NCI-H774 (cell line): ENCODE data around the gene HMGXB3.

ENCODE experiments used
- DNase-seq: peaks from one replicate; lab custom pipeline; 2025; lab: John Stamatoyannopoulos, UW

HMGXB3 gene, protein sequence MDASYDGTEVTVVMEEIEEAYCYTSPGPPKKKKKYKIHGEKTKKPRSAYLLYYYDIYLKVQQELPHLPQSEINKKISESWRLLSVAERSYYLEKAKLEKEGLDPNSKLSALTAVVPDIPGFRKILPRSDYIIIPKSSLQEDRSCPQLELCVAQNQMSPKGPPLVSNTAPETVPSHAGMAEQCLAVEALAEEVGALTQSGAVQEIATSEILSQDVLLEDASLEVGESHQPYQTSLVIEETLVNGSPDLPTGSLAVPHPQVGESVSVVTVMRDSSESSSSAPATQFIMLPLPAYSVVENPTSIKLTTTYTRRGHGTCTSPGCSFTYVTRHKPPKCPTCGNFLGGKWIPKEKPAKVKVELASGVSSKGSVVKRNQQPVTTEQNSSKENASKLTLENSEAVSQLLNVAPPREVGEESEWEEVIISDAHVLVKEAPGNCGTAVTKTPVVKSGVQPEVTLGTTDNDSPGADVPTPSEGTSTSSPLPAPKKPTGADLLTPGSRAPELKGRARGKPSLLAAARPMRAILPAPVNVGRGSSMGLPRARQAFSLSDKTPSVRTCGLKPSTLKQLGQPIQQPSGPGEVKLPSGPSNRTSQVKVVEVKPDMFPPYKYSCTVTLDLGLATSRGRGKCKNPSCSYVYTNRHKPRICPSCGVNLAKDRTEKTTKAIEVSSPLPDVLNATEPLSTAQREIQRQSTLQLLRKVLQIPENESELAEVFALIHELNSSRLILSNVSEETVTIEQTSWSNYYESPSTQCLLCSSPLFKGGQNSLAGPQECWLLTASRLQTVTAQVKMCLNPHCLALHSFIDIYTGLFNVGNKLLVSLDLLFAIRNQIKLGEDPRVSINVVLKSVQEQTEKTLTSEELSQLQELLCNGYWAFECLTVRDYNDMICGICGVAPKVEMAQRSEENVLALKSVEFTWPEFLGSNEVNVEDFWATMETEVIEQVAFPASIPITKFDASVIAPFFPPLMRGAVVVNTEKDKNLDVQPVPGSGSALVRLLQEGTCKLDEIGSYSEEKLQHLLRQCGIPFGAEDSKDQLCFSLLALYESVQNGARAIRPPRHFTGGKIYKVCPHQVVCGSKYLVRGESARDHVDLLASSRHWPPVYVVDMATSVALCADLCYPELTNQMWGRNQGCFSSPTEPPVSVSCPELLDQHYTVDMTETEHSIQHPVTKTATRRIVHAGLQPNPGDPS (N-terminal part only)

DNA sequence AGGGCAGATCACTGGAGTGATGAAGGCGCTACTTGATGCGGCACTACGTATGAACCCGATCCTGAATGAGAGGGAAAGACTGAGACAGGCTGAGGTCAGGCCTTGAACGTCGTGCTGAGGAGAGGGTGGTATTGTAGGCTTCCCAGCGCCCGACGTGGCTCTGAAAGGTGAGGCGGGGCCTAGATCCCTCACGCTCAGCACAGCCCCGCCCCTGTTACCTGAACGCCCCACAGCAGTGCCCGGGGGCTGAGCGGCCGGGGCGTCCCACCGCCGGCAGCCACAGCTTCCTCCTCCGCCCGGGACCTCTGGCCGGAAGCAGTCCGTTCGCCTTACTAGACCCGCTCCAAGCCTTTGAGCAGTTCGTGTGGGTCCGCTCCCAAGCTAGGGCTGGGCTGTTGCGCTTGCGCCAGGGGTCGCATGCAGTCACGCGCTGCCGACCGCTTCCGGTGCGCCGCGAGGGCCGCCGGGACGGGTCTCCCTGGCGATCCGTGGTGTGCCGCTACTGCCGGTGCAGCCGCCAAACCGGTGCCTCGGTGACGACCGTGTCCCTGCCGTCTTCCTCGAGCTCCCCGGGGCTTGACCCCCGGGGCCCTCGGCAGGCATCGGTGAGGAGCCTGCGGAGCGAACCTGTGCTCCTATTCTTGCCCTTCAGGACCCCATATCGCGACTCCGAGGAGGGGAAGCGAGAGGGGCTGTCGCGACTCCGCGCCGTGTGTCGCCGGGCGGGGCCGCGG, at the start of gene HMGXB3, which contains the start of gene TIGD6:
TSS of gene HMGXB3 (plus strand) at position 484 of the 734 bp plus-strand sequence. CDS start 4,114 bp downstream, outside the sequence.
TSS of gene TIGD6 (minus strand) at position 399 of the 734 bp plus-strand sequence. CDS start 4,306 bp downstream, outside the sequence.
- peak; percentile 91 for DNase-seq

DNA sequence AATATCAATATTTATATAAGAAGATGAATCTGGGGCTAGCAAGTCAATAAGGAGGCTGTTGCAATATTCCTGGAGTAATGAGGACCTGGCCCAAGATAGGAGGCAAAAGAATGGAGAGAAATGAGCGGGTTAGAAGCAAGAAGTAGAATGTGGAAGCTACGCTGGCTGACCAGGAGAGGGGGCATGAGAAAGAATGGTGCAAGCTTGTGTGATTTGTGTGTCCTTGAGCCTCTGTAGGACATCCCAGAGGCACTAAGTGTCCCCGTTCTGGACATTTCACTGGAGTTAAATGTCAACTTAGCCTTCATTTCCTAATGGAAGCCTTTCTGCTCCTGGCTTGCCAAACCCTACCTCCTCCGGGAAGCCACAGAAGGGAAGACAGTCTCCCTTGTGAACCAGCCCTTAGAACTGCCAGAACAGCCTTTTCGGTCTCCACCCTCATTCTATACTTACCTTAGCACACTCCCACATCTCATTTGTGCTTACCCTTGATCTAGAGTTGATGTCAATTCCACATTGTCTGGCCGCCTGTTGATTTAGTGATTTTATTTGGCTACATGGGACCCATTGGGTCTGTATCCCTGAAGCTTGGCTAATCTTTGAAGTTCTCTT, 49.3 kb upstream of the HMGXB3 start:
- no peak for DNase-seq

DNA sequence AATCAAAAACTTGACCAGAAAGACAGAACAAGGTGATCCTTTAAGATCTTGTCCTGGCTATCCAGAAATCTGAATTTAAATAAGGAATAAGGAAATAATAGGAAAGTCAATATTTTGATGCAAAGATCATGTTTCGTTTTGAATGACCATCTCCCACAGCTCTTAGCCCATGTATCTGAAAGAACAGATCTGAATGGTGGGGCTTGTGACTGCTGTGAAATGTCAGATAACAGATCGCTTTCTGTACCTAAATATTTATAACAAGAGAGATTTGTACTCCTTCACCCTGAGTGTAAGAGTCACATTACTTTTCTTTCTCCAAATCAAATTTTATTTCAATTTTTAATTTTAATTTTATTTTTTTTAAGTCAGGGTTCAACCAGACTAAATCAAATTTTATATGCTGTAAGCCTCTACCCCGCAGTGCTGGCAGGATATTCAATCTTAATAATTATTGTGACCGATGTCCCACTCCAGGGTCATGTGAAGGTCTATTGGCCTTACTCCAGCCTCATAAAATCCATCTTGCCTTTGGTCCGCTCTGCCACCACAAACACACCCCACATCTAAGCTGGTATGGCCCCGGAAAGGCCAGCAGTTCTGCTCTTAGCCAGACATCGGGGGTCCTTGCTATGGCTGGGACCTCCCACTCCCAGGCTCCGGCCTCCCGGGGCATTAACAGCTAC, 47.0 kb upstream of the HMGXB3 start:
- DNase-seq = no peak

DNA sequence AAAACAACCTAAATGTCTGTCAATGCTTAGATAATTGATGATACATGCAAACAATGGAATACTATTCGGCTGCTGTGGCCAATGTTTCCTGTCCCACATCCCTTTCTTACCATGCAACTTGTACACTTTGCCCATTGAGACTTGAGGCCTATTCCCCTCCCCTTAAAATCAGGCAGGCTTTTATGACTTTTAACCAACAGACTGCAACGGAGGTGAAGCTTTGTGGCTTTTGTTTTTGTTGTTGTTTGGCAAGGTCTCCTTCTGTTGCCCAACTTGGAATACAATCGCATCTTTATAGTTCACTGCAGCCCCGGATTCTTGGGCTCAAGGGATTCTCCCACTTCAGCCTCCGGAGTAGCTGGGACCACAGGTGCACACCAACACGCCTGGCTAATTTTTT, 45.7 kb upstream of the HMGXB3 start:
- no peak for DNase-seq

DNA sequence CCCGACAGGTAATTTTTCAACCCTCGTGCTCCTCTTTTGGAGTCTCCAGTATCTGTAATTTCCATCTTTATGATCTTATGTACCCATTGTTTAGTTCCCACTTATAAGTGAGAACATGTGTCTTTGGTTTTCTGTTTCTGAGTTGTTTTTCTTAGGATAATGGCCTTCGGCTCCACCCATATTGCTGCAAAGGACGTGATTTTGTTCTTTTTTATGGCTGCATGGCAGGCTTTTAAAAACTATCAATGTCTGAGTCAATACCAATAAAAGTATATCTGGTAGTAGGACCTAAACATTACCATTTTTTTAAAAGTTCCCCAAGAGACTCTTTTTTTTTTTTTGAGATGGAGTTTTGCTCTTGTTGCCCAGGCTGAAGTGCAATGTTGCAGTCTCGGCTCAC, 43.9 kb upstream of the HMGXB3 start:
- DNase-seq = no peak

DNA sequence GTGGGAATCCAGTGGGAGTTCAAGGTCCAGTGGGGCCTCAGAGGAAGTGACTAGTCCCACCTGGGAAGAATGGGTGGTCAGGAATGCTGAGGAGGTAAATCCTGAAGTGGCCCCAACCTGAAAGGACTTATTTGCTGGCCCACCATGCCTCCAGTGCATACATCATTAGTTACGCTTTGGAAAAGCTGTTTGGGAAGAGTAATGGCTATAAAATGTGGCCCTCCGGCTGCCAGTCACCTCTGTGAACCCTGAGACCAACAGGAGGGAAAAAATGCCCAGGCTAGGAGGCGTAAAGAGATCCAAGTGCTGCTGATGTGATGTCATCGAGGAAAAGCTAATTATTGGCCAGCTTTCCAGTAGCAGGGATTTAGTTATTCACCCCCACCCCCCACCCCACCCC, 42.7 kb upstream of the HMGXB3 start:
- DNase-seq = no peak

DNA sequence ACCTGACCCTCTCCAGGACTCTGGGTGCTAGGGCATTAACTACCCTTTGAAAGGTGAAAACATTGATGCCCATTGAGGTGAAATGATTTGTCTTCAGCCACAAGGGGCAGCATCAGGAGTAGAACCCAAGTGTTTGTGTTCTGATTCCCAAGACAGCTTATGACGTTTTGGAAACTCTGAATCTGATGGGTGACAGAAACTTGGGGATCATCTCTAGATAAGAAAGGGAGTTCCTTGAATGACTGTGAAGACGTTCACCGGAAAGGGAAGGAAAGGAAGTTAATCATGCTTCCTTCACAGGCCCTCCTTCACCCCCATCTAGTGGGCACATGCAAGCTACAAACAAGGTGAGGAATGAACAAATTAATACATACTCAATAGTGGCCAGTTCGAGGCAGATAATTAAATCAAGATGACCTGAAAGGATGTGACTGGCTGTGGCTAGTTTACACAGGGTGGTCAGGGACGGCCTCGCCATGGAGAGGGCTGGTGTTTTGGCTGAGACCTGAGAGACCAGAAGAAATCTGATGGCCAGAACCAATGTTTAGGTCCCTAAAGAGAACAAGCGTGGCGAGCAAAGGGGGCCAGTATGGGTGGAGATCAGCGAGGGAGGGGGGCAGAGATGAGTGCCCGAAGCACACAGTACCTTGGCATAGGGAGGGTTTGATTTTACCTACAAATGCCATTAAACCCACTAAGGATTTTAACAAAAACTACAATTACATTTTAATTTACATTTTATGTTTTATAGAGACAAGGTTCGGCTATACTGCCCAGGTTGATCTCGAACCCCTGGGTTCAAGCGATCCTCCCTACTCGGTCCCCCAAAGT, 40.9 kb upstream of the HMGXB3 start:
- no peak for DNase-seq

DNA sequence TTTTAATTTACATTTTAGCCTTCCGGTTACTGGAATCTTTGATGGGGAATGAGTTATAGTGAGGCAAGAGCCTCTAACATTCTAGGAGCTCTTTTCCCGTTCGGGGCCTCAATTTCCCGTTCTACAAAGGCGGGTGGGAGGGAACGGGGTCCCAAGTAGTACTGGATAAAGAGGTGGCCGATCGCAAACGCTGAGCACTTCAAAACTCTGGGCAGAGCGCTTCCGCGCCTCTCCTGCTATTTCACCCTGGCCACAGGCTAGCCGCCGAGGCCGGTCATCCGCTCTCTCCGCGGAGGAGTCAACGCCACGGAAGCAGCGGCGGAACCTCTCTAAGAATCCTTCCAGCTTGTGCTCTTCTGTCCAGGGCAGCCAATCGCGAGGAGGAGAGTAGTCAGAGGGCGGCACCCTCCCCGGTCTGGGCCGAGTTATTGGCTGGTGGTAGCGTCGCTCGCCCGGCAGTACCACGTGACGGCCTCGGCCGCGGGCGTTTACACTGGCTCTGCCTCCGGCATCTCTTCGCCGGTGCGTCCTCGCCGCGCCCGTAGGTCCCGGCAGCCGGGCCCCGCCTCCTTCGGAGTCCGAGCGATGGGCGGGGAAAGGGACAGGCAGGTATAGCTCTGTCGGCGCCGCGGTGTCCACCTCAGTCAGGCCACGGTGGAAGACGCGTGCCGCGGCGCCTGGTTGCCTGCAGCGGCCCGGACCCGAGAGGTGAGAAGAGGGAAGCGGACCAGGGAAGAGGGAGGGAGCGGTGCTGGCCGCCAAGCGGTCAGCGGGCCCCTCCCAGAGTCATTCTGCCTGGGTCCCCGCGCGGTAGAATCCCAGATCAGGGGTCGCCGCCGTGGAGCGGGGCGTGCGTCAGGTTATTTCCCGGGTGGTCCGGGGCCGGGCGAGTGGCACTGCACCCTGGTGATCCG, 40.0 kb upstream of the HMGXB3 start, which contains the start of gene SLC26A2:
TSS of gene SLC26A2 (plus strand) at position 487 of the 914 bp plus-strand sequence. CDS start 16,895 bp downstream, outside the sequence.
- peak; percentile 97 for DNase-seq

DNA sequence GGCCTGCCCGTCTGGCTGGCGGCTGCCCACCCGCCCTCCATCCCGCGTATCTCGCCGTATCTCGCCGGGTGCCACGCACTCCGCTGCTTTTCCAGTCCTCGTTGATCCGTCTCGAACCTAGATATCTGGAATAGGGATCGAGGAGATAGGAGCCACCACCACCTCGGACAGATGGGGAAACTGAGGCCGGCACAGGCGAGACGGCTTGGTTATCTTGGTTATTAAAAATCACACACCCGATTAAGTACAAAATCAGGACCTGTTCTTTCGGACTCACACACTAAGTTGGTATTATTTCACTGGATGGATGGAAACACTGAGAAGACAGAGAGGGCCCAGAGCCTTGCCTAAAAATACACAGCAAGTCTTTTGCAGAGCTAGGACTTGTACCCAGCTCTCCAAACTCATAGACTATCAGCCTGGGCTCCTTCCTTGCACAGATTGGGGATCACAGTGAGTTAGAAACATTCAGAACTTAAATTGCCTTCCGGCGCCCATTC, 39.3 kb upstream of the HMGXB3 start:
- no peak for DNase-seq

DNA sequence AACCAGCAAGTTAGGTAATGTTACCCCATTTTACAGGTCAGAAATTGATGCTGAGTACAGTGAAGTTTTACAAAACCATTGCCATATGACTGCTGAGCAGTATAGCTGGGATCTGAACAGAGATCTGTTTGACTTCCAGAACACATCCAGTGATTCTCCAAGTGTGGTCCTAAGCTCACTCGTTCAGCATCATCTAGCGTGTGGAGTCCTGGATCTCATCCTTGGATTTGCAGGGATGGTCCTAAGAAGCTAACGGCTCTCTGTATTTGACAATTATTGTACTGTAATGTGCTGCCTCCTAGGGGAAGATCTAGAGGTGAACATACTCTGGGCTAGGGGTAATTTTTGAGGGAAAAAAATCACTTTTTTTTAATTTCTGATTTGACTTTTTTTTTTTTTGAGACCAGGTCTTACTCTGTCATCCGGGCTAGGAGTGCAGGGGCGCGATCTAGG, 38.6 kb upstream of the HMGXB3 start:
- peak; percentile 12 for DNase-seq

DNA sequence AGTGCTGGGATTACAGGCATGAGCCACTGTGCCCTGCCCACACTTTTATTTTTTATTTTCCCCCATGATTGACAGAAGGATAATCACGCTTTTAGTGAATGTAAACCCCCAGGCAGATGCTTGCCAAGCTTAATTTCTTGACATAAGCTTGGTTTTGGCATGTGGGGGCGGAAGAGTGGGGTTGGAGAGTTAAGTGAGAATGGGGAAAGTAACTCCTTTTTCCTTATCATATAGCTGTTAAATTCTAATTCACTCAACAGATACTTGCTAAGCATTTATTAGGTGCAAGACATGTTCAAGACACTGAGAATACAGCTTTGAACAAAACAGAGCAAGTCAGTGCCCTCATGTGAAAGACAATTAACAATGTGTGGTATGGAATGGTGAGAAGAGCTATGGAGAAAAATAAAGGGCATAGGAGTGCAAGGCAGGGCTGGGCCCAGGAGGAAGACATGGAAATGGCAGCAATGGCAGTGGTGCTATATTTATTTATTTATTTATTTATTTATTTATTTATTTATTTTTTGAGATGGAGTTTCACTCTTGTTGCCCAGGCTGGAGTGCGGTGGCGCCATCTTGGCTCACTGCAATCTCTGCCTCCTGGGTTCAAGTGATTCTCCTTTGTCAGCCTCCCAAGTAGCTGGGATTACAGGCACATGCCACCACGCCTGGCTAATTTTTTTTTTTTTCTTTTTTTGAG, 37.8 kb upstream of the HMGXB3 start:
- no peak for DNase-seq

DNA sequence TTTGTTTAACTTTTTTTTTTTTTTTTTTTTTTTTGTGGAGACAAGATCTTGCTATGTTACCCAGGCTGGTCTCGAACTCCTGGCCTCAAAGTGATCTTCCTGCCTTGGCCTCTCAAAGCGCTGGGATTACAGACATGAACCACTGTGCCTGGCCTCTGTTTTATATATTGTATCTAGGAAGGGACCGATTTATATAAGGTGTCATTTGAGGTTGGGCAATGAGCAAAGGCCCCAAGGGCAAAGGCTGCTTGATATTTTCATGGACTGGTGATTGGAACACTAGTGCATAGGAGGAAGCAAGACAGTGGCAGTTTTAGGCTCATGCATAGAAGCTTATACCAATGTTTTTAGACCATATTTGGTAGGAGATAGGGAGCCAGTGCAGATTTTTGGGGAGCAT, 36.8 kb upstream of the HMGXB3 start:
- DNase-seq = no peak

DNA sequence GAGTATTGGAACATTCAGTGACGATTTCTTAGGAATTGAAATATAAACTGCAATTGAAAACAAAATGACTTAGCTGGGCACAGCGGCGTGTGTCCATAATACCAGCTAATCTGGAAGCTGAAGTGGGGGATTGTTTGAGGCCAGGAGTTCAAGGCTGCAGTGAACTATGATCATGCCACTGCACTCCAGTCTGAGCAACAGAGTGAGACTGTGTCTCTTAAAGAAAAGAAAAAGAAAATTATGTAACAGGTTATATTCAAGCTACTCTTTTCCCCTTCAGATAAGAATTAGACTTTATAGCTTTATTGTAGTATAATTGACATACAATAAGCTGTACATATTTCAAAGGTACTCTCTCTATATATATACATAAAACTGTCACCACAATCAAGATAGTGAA, 33.6 kb upstream of the HMGXB3 start:
- DNase-seq = no peak

DNA sequence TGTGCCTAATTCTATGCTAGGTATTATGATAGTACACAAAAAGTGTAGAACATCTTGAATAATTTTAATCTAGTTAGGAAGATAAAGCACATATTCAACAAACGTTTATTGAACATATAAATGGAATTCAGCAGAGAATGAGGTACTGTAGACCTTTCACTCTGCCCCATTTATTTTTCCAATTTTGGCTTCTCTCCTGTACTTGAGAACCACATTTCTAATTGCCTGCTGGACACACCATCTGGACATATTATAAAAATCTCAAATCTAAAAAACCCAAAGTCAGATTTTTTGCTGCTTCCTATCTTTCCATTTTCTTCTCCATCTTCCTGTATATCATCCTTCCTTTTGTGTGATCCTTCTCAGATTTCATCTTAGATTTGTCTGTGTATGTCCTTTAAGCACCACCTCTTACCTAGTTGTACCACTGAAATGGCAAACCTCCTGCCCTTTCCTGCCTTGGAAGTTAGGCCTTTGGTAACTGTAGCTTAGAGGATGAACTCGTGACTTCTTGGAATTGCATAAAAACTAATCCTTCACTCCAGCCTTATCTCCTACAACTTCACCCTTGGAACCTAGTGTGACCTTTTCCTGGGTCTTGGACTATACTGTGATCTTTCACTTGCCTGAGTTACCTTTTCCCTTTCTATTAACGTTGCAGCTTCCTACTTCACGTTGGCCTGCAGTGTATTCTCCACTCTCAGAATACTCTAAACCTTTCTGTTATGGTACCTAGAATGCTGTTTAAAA, 31.2 kb upstream of the HMGXB3 start:
- no peak for DNase-seq

DNA sequence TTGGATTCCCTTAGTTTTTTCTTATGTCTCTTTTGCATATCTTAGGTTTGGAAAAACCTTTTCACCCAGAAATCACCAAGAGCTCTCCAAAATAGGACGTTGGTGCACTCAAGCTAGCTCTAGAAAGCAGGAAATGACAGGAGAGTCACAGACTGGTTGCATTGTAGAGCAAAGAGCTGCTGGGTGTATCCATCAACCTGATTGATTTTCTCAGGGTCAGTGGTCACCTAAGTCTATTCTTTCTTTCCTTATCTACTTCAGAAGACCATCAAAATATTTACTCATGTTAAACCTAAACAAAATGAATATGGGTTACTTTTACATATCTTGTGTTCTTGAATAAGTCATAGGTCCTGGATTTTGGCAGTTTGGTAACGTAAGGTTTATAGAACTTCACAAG, 25.1 kb upstream of the HMGXB3 start:
- no peak for DNase-seq

DNA sequence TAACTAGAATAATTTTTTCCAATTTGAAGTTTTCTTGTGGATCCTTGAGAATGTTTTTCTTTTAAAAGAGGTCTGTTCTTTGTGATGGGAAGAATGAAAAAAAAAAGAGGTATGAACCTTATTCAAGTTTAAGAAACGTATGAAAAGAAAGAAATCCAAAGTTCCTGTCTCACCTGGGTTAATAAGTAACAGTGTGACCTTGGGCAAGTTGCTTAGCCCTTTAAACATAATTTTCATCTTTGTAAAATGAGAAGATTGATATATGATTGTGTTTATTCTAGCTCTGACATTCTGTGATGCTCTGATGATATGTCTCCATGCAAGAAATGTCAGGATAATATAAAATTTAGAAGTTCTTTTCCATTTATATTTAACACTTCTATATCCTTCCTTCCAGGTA, 20.6 kb upstream of the HMGXB3 start:
- DNase-seq = no peak

DNA sequence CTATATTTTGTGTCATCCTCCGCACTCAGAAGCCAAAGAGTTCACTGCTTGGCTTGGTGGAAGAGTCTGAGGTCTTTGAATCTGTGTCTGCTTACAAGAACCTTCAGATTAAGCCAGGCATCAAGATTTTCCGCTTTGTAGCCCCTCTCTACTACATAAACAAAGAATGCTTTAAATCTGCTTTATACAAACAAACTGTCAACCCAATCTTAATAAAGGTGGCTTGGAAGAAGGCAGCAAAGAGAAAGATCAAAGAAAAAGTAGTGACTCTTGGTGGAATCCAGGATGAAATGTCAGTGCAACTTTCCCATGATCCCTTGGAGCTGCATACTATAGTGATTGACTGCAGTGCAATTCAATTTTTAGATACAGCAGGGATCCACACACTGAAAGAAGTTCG, 19.3 kb upstream of the HMGXB3 start:
- no peak for DNase-seq
